SH-SY5Y (cell line): Measurements from ENCODE around the gene MEIS1.

Experiments
- GATA2 ChIP-seq: IDR thresholded peaks from 2 replicates; pipeline ENCODE4 v1.6.1; 2011; ENCODE audit warnings: mild to moderate bottlenecking, low read depth, low read length
- GATA3 ChIP-seq: IDR thresholded peaks from 2 replicates; pipeline ENCODE4 v1.6.1; 2011; ENCODE audit warnings: low read depth, mild to moderate bottlenecking, low read length, moderate library complexity

Gene MEIS1

DNA sequence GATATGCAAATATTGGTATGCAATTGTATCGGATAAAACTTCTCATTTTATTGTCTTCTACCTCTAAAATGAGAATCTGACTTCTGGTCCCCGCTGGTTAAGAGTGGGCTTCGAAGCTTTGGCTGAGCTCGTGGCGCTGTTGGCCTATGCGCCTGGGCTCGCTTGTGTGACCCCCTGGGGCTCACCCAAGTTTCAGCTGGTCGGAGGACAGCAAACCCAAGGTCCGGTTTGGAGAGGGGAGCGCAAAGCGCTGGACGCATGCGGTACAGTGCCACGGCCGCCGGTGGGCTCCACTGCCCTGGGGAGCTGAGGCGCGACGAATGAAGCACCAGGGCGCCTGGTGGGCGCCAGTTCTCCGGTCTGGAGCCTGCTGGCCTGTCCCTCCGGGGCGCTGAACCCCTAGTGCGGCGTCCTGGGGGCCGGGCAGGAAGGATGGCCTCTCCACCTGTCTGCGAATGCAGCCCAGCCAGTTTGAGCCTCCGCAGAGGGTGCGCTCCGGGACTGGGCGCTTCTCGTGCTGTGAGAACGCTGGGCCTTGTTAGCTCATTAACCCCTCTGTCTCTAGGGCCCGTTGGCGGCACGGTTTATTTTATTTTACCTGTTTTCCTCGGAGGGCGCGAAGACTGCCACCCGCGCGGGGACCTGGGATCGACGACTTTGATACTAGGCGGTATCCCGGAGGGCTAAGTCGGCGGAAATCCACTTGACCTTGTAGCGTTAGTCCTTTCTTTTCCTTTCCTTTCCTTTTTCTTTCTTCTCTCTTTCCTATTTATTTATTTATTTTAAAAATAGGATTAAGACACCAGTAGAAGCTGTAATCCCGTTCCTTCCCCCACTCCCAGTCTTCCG lies 10.4 kb downstream of the MEIS1 start:
- no peak for TF ChIP-seq GATA2
- no peak for TF ChIP-seq GATA3

DNA sequence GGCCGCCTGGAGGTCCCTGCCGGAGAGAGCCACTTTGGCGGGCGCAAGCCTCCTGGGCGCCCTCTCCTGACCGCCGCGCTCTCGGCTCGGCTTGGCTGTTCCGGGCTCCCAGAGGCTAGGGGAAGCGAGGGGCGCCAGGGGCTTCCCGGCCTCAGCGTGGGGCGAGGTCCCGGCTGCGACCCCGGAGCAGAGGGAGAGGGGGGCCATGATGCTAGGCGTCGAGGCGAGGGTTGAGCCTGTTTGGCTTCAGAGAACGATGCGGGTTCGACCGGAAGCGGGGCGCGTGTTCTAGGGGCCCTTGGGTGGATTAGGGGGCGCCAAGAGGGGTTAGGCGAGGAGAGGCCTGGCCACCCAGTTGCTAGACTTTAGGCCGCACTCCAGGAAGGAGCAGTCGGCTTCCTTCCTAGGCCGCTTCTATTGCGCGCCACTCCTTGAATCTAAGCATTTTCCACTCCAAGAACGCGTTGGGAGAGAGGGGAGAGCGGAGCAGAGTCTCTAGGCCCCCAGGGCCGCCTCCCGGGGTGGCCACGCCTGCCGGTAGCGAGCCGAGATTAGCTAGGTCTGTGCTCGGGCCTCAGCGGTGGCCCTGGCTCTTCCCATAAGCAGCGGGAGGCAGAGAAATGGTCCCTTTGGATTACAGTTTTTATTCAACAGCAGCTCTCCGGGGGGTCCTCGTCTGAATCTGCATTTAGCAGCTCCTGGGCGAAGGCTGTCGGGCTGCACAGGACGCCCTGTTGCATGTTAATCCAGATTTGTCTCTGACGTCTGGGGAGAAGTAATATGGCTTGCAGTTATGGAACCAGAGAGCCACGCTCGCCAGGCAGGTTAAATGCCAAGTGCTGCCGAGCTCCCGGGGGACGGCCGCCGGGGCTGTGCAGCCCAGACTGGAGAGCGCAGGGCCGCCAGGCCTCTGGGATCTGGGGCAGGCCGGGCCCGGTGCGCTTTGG lies 11.3 kb downstream of the MEIS1 start:
- no peak for TF ChIP-seq GATA2
- TF ChIP-seq GATA3, result no peak

DNA sequence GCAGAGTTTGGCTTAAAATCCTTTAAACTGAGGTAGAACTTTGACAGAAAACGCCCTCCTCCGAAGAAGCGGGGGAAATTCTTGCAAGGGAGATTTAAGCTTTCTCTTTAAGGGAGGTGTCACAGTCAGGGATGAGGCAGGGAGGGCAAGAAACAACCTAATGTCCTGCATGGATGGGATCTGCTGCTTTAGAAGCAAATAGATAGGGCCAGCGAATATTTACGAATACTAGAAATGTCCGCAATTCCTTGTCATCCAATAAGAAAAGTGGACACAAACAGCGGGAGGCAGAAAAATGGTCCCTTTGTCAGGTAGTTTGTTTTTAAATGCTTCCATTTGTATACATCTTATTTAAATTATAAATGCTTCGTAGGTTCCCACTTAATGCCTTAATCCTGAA lies 12.0 kb downstream of the MEIS1 start:
- TF ChIP-seq GATA2 (no peak), GATA3 (no peak)

DNA sequence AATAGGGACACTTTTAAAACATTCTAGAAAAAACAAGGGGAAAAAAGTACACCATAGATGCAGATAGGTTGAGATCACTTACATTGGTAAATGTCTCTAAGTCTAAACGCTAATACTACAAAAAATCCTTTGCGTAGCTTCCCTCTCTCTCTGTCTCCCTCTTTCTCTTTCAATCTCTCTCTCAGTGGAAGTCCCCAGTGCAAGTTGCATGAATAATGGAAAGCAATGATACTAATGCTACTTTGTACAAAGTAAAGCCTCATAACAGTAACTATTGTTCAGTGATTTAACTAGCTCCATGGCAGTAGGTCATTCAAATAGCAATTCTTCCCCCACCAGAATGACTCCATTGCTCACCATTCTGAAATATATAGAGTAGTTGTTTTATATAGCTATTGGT lies 12.8 kb downstream of the MEIS1 start:
- no peak for TF ChIP-seq GATA3
- no peak for TF ChIP-seq GATA2

DNA sequence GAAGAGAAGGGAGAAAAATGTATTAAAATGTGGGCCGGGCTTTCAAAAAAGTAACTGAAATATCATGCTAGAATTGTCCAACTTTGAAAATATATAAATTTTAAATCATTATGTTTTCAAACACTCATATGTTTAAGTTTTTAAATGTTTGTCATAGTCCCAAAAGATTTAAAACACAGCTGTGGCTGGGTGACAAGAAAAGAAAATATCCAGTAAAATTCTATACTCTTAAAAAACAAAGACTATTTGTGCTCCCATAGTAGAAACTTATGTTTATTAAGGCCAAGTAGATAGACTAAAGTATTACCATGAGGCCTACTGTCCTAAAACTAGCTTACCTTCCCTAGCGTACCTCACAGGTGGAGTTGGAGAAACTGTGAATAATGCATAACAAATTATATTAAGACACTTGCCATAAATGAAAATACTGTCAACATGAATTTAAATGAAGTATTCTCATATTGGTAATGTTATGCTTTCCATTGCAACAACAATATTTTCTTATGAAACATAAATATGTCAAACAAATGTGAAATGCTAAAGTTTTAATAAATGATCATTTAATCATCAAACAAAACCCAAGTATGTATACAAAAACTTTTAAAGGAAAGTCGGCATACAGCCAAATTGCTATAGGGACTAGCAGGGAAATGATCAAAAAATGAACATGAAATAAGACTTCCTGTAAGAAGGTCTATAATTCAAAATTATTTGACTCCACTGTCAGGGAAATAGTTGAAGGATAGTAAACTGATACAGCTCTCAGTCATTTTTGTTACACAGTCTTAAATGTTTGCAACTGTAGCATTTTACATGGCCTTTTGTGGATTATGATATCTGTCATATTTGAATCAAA lies 13.4 kb downstream of the MEIS1 start:
- TF ChIP-seq GATA2 (no peak), GATA3 (no peak)

DNA sequence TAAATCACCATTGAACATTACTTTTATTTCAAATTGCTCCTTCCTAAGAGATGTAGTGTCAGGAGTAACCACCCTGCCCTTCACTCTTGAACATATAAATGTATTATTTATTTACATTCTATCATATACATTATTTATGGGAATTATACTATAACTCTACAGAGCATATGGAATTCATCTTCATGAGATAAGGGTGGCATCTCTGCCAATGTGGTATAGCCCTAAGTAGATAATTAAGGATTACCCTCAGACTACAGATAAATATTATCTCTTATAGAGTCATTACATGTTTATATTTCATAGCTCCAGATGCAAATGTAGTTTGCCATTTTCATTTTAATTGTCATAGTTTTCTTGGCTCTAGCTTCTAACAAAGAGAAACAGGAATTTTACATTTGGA lies 17.3 kb downstream of the MEIS1 start:
- TF ChIP-seq GATA2 (no peak), GATA3 (peak; percentile 60; the same call in 1 of the 2 replicates)

DNA sequence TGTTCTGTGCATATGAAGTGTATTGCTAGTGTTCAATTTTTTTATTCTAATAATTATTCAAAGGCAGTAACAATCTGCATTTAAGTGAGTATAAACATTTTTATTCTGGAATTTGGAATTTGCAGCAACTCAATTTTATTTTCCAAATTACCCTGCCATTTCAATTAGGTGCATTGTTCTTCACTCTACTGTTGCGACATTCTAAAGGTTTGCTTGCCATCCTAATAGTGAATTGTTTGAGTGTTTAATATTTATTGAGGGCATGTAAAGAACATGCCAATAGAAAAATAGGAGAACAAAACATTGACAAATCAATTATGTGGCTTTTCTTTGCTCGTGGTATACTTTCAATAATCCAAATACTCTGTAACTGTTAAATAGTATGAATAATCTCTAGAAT lies 18.0 kb downstream of the MEIS1 start:
- no peak for TF ChIP-seq GATA2

DNA sequence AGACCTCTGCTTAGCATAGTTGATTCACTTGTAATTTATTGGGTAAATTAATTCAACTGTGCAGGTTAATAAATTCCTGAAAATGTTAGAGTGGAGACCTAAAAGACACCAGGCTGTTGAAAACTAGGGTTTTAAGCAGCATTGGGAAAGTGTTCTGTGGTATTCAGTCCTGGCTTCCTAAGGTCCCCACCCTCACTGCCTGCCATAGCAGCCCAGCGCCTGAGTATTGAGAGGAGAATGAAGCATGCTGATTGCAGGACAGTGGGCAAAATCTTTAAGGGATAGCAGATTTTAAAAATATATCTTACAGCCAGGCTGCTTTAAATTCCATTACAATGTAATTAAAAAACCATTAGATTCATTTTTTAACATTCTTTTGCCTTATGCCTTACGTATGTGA lies 20.6 kb downstream of the MEIS1 start:
- TF ChIP-seq GATA3, result no peak

DNA sequence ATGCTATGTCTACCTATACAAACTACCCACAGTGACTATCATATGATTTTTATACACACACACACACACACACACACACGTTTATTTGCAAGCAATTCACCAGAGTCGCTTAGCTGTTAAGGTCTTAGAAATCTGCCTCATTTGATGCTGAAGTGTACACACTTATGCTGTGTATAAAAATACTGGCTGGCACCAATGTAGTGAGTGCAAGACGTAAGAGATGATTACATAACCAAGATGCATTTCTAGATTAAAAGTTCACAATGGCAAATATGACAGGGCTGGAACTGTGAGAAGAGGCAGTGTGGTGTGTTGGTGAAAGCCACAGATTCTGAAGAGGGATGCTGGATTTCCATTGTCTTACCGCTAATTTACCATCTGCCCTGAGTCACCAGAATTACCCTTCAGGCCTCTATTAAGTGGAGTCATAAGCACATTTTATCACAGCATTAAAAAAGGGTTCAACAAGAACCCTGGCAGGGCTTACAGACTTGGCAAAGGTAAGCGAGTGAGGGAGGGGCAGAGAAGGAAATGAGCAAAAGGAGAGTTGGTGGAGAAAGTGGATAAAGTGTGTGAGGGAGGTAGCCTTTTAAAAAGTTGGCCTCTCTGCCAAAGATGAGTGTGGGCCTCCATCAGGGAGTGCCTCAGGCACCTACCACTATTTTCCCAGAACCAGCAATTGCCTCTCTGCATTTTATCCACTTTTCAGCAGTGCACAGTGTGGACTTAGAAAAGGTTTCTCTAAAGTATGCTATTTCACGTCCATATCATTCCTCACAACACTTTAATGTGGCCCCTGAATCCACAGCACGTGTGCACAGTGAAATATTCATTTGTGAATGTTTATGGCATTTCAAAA lies 21.5 kb downstream of the MEIS1 start:
- TF ChIP-seq GATA3 (no peak), GATA2 (no peak)

DNA sequence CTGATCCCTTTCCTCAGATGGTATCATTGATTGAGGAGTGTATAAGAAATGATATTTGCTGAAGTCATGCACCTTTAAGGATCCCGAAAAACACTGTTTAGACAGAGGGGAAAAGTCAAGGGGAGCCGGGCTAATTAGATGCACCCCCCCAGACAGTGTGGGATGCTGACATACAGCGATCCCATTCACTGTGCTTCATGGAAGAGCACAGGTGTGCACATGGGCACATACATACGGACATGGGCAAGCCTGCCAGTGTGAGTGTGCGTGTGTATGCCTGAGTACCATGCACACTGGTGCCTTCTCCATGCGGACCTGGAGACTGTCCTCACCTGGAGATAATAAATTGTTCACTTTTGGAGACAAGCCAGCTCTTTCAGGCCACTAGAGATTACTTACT lies 22.6 kb downstream of the MEIS1 start:
- TF ChIP-seq GATA2 (no peak), GATA3 (no peak)

DNA sequence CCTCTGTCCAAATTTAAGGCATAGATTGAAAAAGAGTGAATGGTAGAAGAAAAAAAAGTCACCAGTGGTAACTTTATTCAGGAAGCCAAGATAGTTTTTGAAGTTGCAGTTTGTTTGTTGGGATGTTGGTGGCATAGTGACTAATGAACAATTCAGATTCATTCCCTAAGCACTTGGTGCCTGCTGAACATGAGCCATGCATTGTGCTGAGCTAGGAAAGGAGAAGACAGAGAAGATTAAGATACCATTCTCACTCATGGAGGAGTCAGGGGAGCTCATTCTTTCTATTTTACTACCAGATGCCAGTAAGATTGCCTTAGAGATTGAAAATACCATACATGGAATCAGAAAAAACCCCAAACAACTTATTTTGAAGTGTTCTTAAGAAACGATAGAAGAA lies 25.1 kb downstream of the MEIS1 start:
- no peak for TF ChIP-seq GATA2
- no peak for TF ChIP-seq GATA3

DNA sequence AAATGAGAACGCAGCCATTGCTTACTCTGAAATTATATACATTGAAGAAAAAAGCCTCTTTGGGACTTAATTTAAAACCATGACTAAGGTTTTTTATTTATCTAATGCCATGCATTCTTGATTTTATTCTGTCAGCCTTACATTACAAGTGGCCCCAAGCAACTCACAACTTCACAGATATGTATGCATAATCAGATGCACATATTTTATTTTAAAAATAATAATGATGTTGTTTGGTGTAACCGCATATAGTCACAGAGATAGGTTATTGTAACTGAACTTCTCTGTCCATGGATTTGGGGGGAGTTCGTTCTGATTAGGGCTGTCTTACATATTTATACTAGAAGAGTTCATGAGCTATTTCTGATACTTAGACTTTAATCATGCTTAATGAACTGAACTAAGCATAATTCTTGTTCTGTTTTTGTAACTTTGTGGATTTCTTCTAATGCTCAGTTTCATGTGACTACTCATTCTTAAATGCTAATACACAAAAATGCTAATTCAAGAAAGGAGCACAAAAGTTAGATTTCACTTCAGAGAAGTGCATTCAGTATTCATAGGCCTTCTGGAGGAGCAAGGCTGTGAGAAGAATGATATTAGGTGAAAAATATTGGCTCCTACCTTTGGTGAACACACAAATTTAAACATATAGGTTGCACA lies 26.2 kb downstream of the MEIS1 start:
- TF ChIP-seq GATA3, result no peak
